Stomach (tissue), 9 donors: ENCODE measurements around the gene CSH1. TPM values are rescaled to one million over a fixed set of nuclear protein-coding genes. Genes with fewer than 3 reads are reported as not detected.
"Not testable (repeated sequence)": the region's sequence is repeated elsewhere in the genome, so short reads cannot be mapped to it uniquely, and the experiment has no call there.

Source experiments
- DNase-seq, 2 donors: peaks; one replicate each; pipeline versions ENCODE4 v3.0.0 to v3.0.0-alpha.2; 2013 to 2019
- H3K27ac ChIP-seq, 5 donors: fragments of 200-600 bp in 4 of 5; sonication (generic) in 4 of 5; one replicate each; pipeline ENCODE4 v1.5.1; 2013 to 2019; ENCODE audit warnings: mild to moderate bottlenecking in 1 of 5, moderate library complexity in 1 of 5
- H3K27me3 ChIP-seq, 3 donors: fragments of 200-600 bp; sonication (generic); one replicate each; pipeline ENCODE4 v1.5.1; 2017 to 2019; ENCODE audit warnings: mixed run types in 1 of 3
- H3K36me3 ChIP-seq, 4 donors: fragments of 200-600 bp; sonication (generic); 1 replicate in 3 of 4; 2 replicates in 1 of 4; pipeline ENCODE4 v1.5.1; 2016 to 2019
- H3K4me1 ChIP-seq, 4 donors: fragments of 200-600 bp; sonication (generic); one replicate each; pipeline ENCODE4 v1.5.1; 2016 to 2019
- H3K4me3 ChIP-seq, 4 donors: fragments of 200-600 bp; sonication (generic) in 3 of 4; one replicate each; pipeline ENCODE4 v1.5.1; 2016 to 2019; ENCODE audit warnings: mild to moderate bottlenecking in 1 of 4
- H3K9me3 ChIP-seq, 4 donors: fragments of 200-600 bp; sonication (generic); one replicate each; pipeline ENCODE4 v1.5.1; 2016 to 2019
- CTCF ChIP-seq, 7 experiments: fragments of 450-650 bp in 4 of 7; fragments of 200-600 bp in 3 of 7; sonication (generic) in 3 of 7; IDR thresholded peaks; one replicate each; pipeline ENCODE4 v1.5.1; 2016 to 2019; ENCODE audit warnings: antibody characterized with exemption in 7 of 7, control low read depth in 2 of 7, mild to moderate bottlenecking in 1 of 7
- EP300 ChIP-seq: sonication (generic); formaldehyde crosslinking; IDR thresholded peaks from one replicate; pipeline ENCODE4 v1.6.1; 2017; ENCODE audit warnings: antibody characterized with exemption
- POLR2A ChIP-seq, 4 donors: fragments of 450-650 bp; IDR thresholded peaks; one replicate each; pipeline ENCODE4 v1.6.1; 2016; ENCODE audit warnings: antibody characterized with exemption in 4 of 4, control low read depth in 2 of 4, mild to moderate bottlenecking in 1 of 4, moderate library complexity in 1 of 4
- POLR2AphosphoS5 ChIP-seq, 3 donors: sonication (generic); formaldehyde crosslinking; IDR thresholded peaks; one replicate each; pipeline ENCODE4 v1.6.1; 2016; ENCODE audit warnings: antibody characterized with exemption in 3 of 3
- WGBS, 5 donors: extraction: QIAGEN DNeasy Blood & Tissue Kit in 3 of 5; methylation state at CpG; one replicate each; pipeline versions ENCODE4 v1.1.5 to v1.1.7; 2013 to 2018; 5-methylcytosine and 5-hydroxymethylcytosine counted together
- intact Hi-C: fragments of 100-400 bp; cut with DNase I; formaldehyde crosslinking; loops from one replicate; pipeline ENCODE4 v1.15.1; 2023; ENCODE audit warnings: low total_unique reads
- polyA plus RNA-seq, 3 donors: library from polyadenylated mRNA; stranded (reverse); fragments of 200-250 nt; gene quantifications; one replicate each; pipeline ENCODE4 v1.2.3, GENCODE V29; 2013
- total RNA-seq, 5 donors: library from RNA; depleted of rRNA; stranded (reverse); fragments of >200 nt; gene quantifications; one replicate each; pipeline versions ENCODE4 v1.1.0 to v1.2.3, GENCODE V29; 2014 to 2016
- donor health status: healthy with polysubstance abuse.
- donor health status: Bipolar disorder and iron deficiency.
- donor health status: healthy.

Gene CSH1
- total and polyA plus RNA-seq, 8 donors, result not detected

DNA sequence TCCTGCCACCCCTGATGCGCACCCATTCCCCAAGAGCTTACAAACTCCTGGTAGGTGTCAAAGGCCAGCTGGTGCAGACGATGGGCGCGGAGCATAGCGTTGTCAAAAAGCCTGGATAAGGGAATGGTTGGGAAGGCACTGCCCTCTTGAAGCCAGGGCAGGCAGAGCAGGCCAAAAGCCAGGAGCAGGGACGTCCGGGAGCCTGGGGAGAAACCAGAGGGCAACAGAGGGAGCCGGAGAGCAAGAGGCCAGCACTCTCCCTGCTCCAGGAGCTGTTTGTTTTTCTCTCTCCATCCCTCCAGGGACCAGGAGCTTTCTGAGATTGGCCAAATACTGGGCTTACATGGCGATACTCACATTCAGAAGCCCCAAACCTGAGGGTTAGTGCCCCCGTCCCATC lies 21.9 kb upstream of the CSH1 start:
- no peaks in the 10 kb centered on the region for H3K36me3 ChIP-seq
- WGBS, 5 donors, result 40 to 61% (median 51%) methylated on average over 7 to 10 of the region's 10 CpGs
- peaks cover 0 to 4% (median 0%) of the 10 kb centered on the region in 4 donors for H3K4me1 ChIP-seq
- intact Hi-C loops, result loop anchor here (10.0 kb wide), 1 partner anchor 216 kb away; the partner anchor contains the start of gene ERN1
- H3K27ac ChIP-seq, result no peak overlapping the region
- TF ChIP-seq EP300 (no peak), CTCF (IDR thresholded peaks at IDR 0.05) (no peak), POLR2AphosphoS5 (IDR thresholded peaks at IDR 0.05) (no peak), POLR2A (IDR thresholded peaks at IDR 0.05) (no peak)
- no peaks in the 10 kb centered on the region for H3K9me3 ChIP-seq
- peaks cover 0 to 19% (median 3%) of the 10 kb centered on the region in 3 donors for H3K27me3 ChIP-seq
- DNase-seq, result no peak
- H3K4me3 ChIP-seq, result no peak overlapping the region

GRCh38 chr17:63917646-63918045 lies 21.3 kb upstream of the CSH1 start:
- Histone ChIP-seq H3K36me3 (no peaks in the 10 kb centered on the region), H3K4me3 (no peak overlapping the region), H3K27me3 (peaks cover 0 to 19% (median 3%) of the 10 kb centered on the region in 3 donors), H3K4me1 (peaks cover 0 to 4% (median 0%) of the 10 kb centered on the region in 4 donors), H3K9me3 (no peaks in the 10 kb centered on the region), H3K27ac (no peak overlapping the region)
- 69 to 88% (median 72%) methylated on average over 9 to 13 of the region's 13 CpGs for WGBS, 5 donors
- intact Hi-C loops, result loop anchor here (10.0 kb wide), 1 partner anchor 217 kb away; the partner anchor contains the start of gene ERN1
- DNase-seq, result no peak
- TF ChIP-seq CTCF (IDR thresholded peaks at IDR 0.05) (no peak), POLR2AphosphoS5 (IDR thresholded peaks at IDR 0.05) (no peak), POLR2A (IDR thresholded peaks at IDR 0.05) (no peak), EP300 (no peak)

DNA sequence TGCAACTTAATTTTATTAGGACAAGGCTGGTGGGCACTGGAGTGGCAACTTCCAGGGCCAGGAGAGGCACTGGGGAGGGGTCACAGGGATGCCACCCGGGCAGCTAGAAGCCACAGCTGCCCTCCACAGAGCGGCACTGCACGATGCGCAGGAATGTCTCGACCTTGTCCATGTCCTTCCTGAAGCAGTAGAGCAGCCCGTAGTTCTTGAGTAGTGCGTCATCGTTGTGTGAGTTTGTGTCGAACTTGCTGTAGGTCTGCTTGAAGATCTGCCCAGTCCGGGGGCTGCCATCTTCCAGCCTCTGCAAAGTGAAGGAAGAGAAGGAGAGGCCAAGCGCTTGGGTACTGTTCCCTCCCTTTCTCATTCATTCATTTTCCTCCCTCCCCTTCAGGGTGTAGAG lies 20.8 kb upstream of the CSH1 start:
- not testable (repeated sequence) for H3K4me3 ChIP-seq, DNase-seq, H3K36me3 ChIP-seq, H3K27ac ChIP-seq, H3K9me3 ChIP-seq, H3K4me1 ChIP-seq
- intact Hi-C loops, result loop anchor here (10.0 kb wide), 1 partner anchor 218 kb away; the partner anchor contains the start of gene ERN1
- H3K27me3 ChIP-seq, result peaks cover 0 to 19% (median 3%) of the 10 kb centered on the region in 3 donors
- 86 to 92% (median 90%) methylated on average over 8 to 11 of the region's 11 CpGs for WGBS, 5 donors

DNA sequence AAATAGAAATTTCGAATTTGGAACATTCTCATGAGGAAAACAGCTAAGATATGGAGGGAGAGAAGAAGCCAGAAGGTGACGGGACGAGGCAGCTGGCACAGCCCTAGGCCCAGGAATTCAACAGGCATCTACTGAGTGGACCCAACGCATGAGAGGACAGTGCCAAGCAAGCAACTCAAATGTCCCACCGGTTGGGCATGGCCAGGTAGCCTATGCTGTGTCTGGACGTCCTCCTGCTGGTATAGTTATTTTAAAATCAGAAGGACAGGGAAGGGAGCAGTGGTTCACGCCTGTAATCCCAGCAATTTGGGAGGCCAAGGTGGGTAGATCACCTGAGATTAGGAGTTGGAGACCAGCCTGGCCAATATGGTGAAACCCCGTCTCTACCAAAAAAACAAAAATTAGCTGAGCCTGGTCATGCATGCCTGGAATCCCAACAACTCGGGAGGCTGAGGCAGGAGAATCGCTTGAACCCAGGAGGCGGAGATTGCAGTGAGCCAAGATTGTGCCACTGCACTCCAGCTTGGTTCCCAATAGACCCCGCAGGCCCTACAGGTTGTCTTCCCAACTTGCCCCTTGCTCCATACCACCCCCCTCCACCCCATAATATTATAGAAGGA lies 20.3 kb upstream of the CSH1 start:
- WGBS, 5 donors, result 73 to 85% (median 82%) methylated on average over 11 to 12 of the region's 12 CpGs
- Histone ChIP-seq H3K27ac (no peak overlapping the region), H3K27me3 (peaks cover 0 to 20% (median 3%) of the 10 kb centered on the region in 3 donors), H3K4me3 (no peak overlapping the region), H3K4me1 (peaks cover 0 to 4% (median 0%) of the 10 kb centered on the region in 4 donors), H3K9me3 (no peaks in the 10 kb centered on the region), H3K36me3 (no peaks in the 10 kb centered on the region)
- DNase-seq, result no peak
- intact Hi-C loops, result loop anchor here (10.0 kb wide), 1 partner anchor 218 kb away; the partner anchor contains the start of gene ERN1
- no peak for TF ChIP-seq EP300
- TF ChIP-seq POLR2A (IDR thresholded peaks at IDR 0.05), result no peak
- TF ChIP-seq POLR2AphosphoS5 (IDR thresholded peaks at IDR 0.05), result no peak
- TF ChIP-seq CTCF (IDR thresholded peaks at IDR 0.05), result no peak

- WGBS, 5 donors, result 64 to 79% (median 73%) methylated on average over 10 of the region's 10 CpGs
- DNase-seq, result not testable (repeated sequence)
Observed at GRCh38 chr17:63915753-63916152, 19.4 kb upstream of the CSH1 start.

More at GRCh38 chr17:63915753-63916152, 19.4 kb upstream of the CSH1 start:
- intact Hi-C loops, result loop anchor here (10.0 kb wide), 1 partner anchor 219 kb away; the partner anchor contains the start of gene ERN1
- not testable (repeated sequence) for H3K36me3 ChIP-seq, H3K9me3 ChIP-seq, H3K27ac ChIP-seq, H3K4me1 ChIP-seq, H3K4me3 ChIP-seq
- peaks cover 0 to 30% (median 3%) of the 10 kb centered on the region in 3 donors for H3K27me3 ChIP-seq
